AG09309 (cell line): ENCODE results near the gene KIAA0825.

Source experiments
- DNase-seq: peaks from one replicate; pipeline ENCODE4 v3.0.0-alpha.2; 2010; ENCODE audit warnings: low read depth
- H3K4me3 ChIP-seq: 2 replicates; pipeline ENCODE4 v1.5.1; 2011; ENCODE audit warnings: mild to moderate bottlenecking, low read depth, low read length, moderate library complexity; ENCODE audit not compliant: control insufficient read depth
- CTCF ChIP-seq: IDR thresholded peaks from 2 replicates; pipeline ENCODE4 v1.5.1; 2011; ENCODE audit warnings: mild to moderate bottlenecking, low read depth, low read length, inconsistent platforms; ENCODE audit not compliant: insufficient read depth, control insufficient read depth; ENCODE audit errors: missing control alignments

KIAA0825 gene

GRCh38 chr5:94217745-94218144 is 400.7 kb downstream of the KIAA0825 start:
- no peak overlapping the region for H3K4me3 ChIP-seq
- no peak for TF ChIP-seq CTCF
- no peak for DNase-seq

GRCh38 chr5:94217216-94217615 is 401.2 kb downstream of the KIAA0825 start:
- no peak for TF ChIP-seq CTCF
- no peak overlapping the region for H3K4me3 ChIP-seq
- no peak for DNase-seq

GRCh38 chr5:94212476-94212875 is 405.9 kb downstream of the KIAA0825 start:
- DNase-seq: no peak
- no peak overlapping the region for H3K4me3 ChIP-seq
- TF ChIP-seq CTCF: no peak

- no peak for DNase-seq
- no peak for TF ChIP-seq CTCF
- H3K4me3 ChIP-seq: no peak overlapping the region
These were observed 408.5 kb downstream of the KIAA0825 start for GRCh38 chr5:94209774-94210355.

- no peak for DNase-seq
- TF ChIP-seq CTCF: no peak
- H3K4me3 ChIP-seq: no peak overlapping the region
These were observed 409.1 kb downstream of the KIAA0825 start for GRCh38 chr5:94209272-94209671.

GRCh38 chr5:94199566-94199965 is 418.8 kb downstream of the KIAA0825 start:
- H3K4me3 ChIP-seq: no peak overlapping the region
- no peak for TF ChIP-seq CTCF
- DNase-seq: no peak

GRCh38 chr5:94197970-94198369 is 420.4 kb downstream of the KIAA0825 start:
- no peak overlapping the region for H3K4me3 ChIP-seq
- TF ChIP-seq CTCF: no peak

More at GRCh38 chr5:94197970-94198369, 420.4 kb downstream of the KIAA0825 start:
- DNase-seq: no peak
